Endothelial cell of umbilical vein (primary cell): ENCODE results near the gene STXBP5L. TPM values are rescaled to one million over a fixed set of nuclear protein-coding genes. Genes with fewer than 3 reads are reported as not detected.

Experiments used
- BruUV-seq: library from RNA; stranded (reverse); fragments of 400-500 nt; replicated peaks from 2 replicates; lab custom pipeline; 2021; lab: Mats Ljungman, UMichigan
- CTCF ChIA-PET: fragments of 300-600, 350-600 bp; sonication (Branson Sonifier 250); formaldehyde crosslinking; loops from one replicate; lab custom pipeline; 2021; ENCODE audit warnings: antibody characterized with exemption, inconsistent platforms; lab: Charles Lee
- POLR2A ChIA-PET: fragments of 300-600, 350-600 bp; sonication (Branson Sonifier 250); formaldehyde crosslinking; loops from one replicate; lab custom pipeline; 2021; ENCODE audit warnings: antibody characterized with exemption, inconsistent platforms; lab: Charles Lee
- DNase-seq: peaks from one replicate; pipeline ENCODE4 v3.0.0-alpha.2; 2011; ENCODE audit warnings: low read depth, low spot score
- FAIRE-seq: peaks from 2 replicates; lab custom pipeline; 2011; peaks lifted over from hg19 to GRCh38; lab: Jason Lieb, UNC
- H2AFZ ChIP-seq: 2 replicates; pipeline ENCODE4 v1.6.0; 2012; ENCODE audit warnings: low read depth, low read length, control low read depth, inconsistent platforms
- H3K27ac ChIP-seq: 2 replicates; pipeline ENCODE4 v1.5.1; 2011; ENCODE audit warnings: low read depth, mild to moderate bottlenecking, control low read depth, low read length, moderate library complexity; ENCODE audit not compliant: insufficient read depth
- H3K27me3 ChIP-seq, 2 experiments: 2 replicates each; pipeline versions ENCODE4 v1.6.0 to v1.6.1; 2011; ENCODE audit warnings: low read length in 2 of 2, mixed read lengths in 1 of 2; ENCODE audit not compliant: control insufficient read depth in 2 of 2, insufficient read depth in 2 of 2
- H3K36me3 ChIP-seq, 2 experiments: 2 replicates in 1 of 2; 3 replicates in 1 of 2; pipeline ENCODE4 v1.5.1; 2011; ENCODE audit warnings: low read length in 2 of 2, mild to moderate bottlenecking in 1 of 2, moderate library complexity in 1 of 2; ENCODE audit not compliant: control insufficient read depth in 2 of 2, insufficient read depth in 2 of 2; ENCODE audit errors: extremely low read depth in 1 of 2
- H3K4me1 ChIP-seq: 3 replicates; pipeline ENCODE4 v1.5.1; 2011; ENCODE audit warnings: mild to moderate bottlenecking, low read length; ENCODE audit not compliant: control insufficient read depth, insufficient read depth; ENCODE audit errors: extremely low read depth
- H3K4me2 ChIP-seq: 2 replicates; pipeline ENCODE4 v1.6.1; 2011; ENCODE audit warnings: low read length, control low read depth, mixed read lengths; ENCODE audit not compliant: insufficient read depth
- H3K4me3 ChIP-seq, 3 experiments: fragments of 200-600 bp in 1 of 3; sonication (generic), shearing (Covaris generic) in 1 of 3; replicated peaks in 1 of 3; 2 replicates each; pipeline ENCODE4 v1.5.1; 2011 to 2016; ENCODE audit warnings: control low read depth in 3 of 3, low read length in 3 of 3, mild to moderate bottlenecking in 2 of 3, inconsistent platforms in 1 of 3, low read depth in 1 of 3, moderate library complexity in 1 of 3; ENCODE audit not compliant: insufficient read depth in 1 of 3
- H3K79me2 ChIP-seq: 2 replicates; pipeline ENCODE4 v1.6.0; 2012; ENCODE audit warnings: low read length, inconsistent platforms; ENCODE audit not compliant: control insufficient read depth, insufficient read depth
- H3K9ac ChIP-seq: replicated peaks from 2 replicates; pipeline ENCODE3; 2011; ENCODE audit warnings: low read length, control low read depth; ENCODE audit not compliant: insufficient read depth; ENCODE audit errors: extremely low read depth
- H3K9me1 ChIP-seq: replicated peaks from 3 replicates; pipeline ENCODE4 v1.6.0; 2011; ENCODE audit warnings: mild to moderate bottlenecking, low read length; ENCODE audit not compliant: control insufficient read depth, insufficient read depth; ENCODE audit errors: extremely low read depth
- H3K9me3 ChIP-seq: replicated peaks from 2 replicates; pipeline ENCODE4 v1.5.1; 2012; ENCODE audit warnings: low read length, inconsistent platforms; ENCODE audit not compliant: control insufficient read depth, insufficient read depth
- H4K20me1 ChIP-seq: replicated peaks from 2 replicates; pipeline ENCODE3; 2011; ENCODE audit warnings: mild to moderate bottlenecking, low read length; ENCODE audit not compliant: control insufficient read depth, insufficient read depth; ENCODE audit errors: extremely low read depth
- CTCF ChIP-seq, 2 donors: IDR thresholded peaks; 1 replicate in 1 of 2; 2 replicates in 1 of 2; pipeline ENCODE4 v1.5.1; 2011; ENCODE audit warnings: low read length in 2 of 2, mild to moderate bottlenecking in 2 of 2, moderate library complexity in 2 of 2, control low read depth in 1 of 2, inconsistent platforms in 1 of 2, low read depth in 1 of 2; ENCODE audit not compliant: insufficient read depth in 1 of 2; ENCODE audit errors: extremely low read depth in 1 of 2
- EZH2 ChIP-seq: IDR thresholded peaks from 2 replicates; pipeline ENCODE4 v1.6.1; 2012; ENCODE audit warnings: borderline replicate concordance, low read depth, mild to moderate bottlenecking, moderate library complexity, low read length, inconsistent platforms; ENCODE audit not compliant: severe bottlenecking
- GATA2 ChIP-seq: IDR thresholded peaks from 2 replicates; pipeline ENCODE4 v1.7.0; 2011; ENCODE audit warnings: low read depth, mild to moderate bottlenecking, moderate library complexity, mixed read lengths, low read length; ENCODE audit not compliant: insufficient read length, insufficient read depth
- JUN ChIP-seq: IDR thresholded peaks from 2 replicates; pipeline ENCODE4 v1.6.1; 2011; ENCODE audit warnings: borderline replicate concordance, low read depth; ENCODE audit not compliant: insufficient read length, insufficient read depth
- POLR2A ChIP-seq: IDR thresholded peaks from 2 replicates; pipeline ENCODE4 v1.6.1; 2012; ENCODE audit warnings: low read depth, mild to moderate bottlenecking, control low read depth, low read length
- POLR2AphosphoS5 ChIP-seq: IDR thresholded peaks from 2 replicates; pipeline ENCODE4 v1.6.1; 2012; ENCODE audit warnings: low read depth, mild to moderate bottlenecking, control low read depth, low read length, moderate library complexity; ENCODE audit not compliant: insufficient read depth
- dilution Hi-C: fragments of 300-500 bp; cut with MboI; formaldehyde crosslinking; loops from one replicate; pipeline ENCODE4 v1.15.0; 2019; ENCODE audit warnings: low sequenced_read_pairs; ENCODE audit not compliant: extremely low pct_ligation_motif_present
- intact Hi-C: fragments of 100-400 bp; cut with micrococcal nuclease; formaldehyde crosslinking; loops from one replicate; pipeline ENCODE4 v1.10.0; 2022
- polyA plus RNA-seq, 4 experiments: library from polyadenylated mRNA; depleted of rRNA in 3 of 4; stranded (reverse) in 3 of 4; unstranded in 1 of 4; fragments of >200 nt; gene quantifications; 2 replicates each; pipeline versions ENCODE4 v1.2.1 to v1.2.3, GENCODE V29; 2011 to 2012; ENCODE audit warnings: missing spikeins in 1 of 4
- total RNA-seq: library from RNA; stranded (reverse); gene quantifications from 2 replicates; pipeline ENCODE4 v1.2.3, GENCODE V29; 2021

Gene STXBP5L
- total and polyA plus RNA-seq, 2 donors (not counting 3 experiments of a cell fraction or from before 2014, with no cell fraction given) = not detected

- H3K9me3 ChIP-seq = no peaks in the 10 kb centered on the region
- no peaks in the 10 kb centered on the region for H3K4me1 ChIP-seq
- no TSS peak for BruUV-seq
- H3K9ac ChIP-seq = no peak overlapping the region
- ChIA-PET CTCF (no interaction called here), POLR2A (no interaction called here)
- H3K27ac ChIP-seq = no peak overlapping the region
- no peak overlapping the region for H3K4me2 ChIP-seq
- no peaks in the 10 kb centered on the region for H4K20me1 ChIP-seq
- H2AFZ ChIP-seq = no peak overlapping the region
- H3K4me3 ChIP-seq = no peak overlapping the region
- dilution Hi-C loops = no loop called here
- H3K27me3 ChIP-seq = no peaks in the 10 kb centered on the region
- no peak for FAIRE-seq
- intact Hi-C loops = no loop called here
- H3K9me1 ChIP-seq = no peaks in the 10 kb centered on the region
- TF ChIP-seq CTCF (IDR thresholded peaks at IDR 0.05; ENCODE audit: extremely low read depth in 1 of 2, insufficient read depth in 1 of 2, low read depth in 1 of 2, low read length in 2 of 2) = no peak
- TF ChIP-seq EZH2 = no peak
- DNase-seq = no peak
- no peaks in the 10 kb centered on the region for H3K36me3 ChIP-seq
- H3K79me2 ChIP-seq = no peaks in the 10 kb centered on the region
These were observed 497.6 kb downstream of the STXBP5L start for GRCh38 chr3:121405631-121406030.

GRCh38 chr3:121411523-121411922 lies 503.5 kb downstream of the STXBP5L start:
- no TSS peak for BruUV-seq
- no peak overlapping the region for H2AFZ ChIP-seq
- H3K79me2 ChIP-seq = no peaks in the 10 kb centered on the region
- ChIA-PET CTCF (interaction anchor here (0.6 kb wide), 1 partner anchor 17 kb away, joined by 4 read pairs; no protein-coding TSS in a partner anchor), POLR2A (no interaction called here)
- TF ChIP-seq GATA2 (no peak), POLR2AphosphoS5 (no peak), JUN (no peak), POLR2A (no peak)
- H3K4me1 ChIP-seq = peaks cover 3% of the 10 kb centered on the region
- no peaks in the 10 kb centered on the region for H3K27me3 ChIP-seq
- no peak for FAIRE-seq
- H3K27ac ChIP-seq = no peak overlapping the region
- intact Hi-C loops = no loop called here
- no peak overlapping the region for H3K9ac ChIP-seq
- H3K9me1 ChIP-seq = no peaks in the 10 kb centered on the region
- no peak for DNase-seq
- dilution Hi-C loops = no loop called here
- no peaks in the 10 kb centered on the region for H4K20me1 ChIP-seq
- no peak overlapping the region for H3K4me3 ChIP-seq
- no peaks in the 10 kb centered on the region for H3K9me3 ChIP-seq
- no peak overlapping the region for H3K4me2 ChIP-seq
- no peaks in the 10 kb centered on the region for H3K36me3 ChIP-seq
